GM12878 (cell line): ENCODE results near the gene MYBPC1. TPM values are rescaled to one million over a fixed set of nuclear protein-coding genes. Genes with fewer than 3 reads are reported as not detected.

ENCODE experiments used
- ATAC-seq: fragments of 200-7000 bp; cut with Tn5 transposase; 3 replicates; pipeline ENCODE4 v1.9.1; 2020; ENCODE audit warnings: mild to moderate bottlenecking, moderate library complexity
- BruUV-seq: library from RNA; stranded (reverse); fragments of 400-500 nt; replicated peaks from 2 replicates; lab custom pipeline; 2021; lab: Mats Ljungman, UMichigan
- CTCF ChIA-PET: fragments of 300-600 bp; sonication (Branson Sonifier 250); formaldehyde crosslinking; extraction: SDS; loops from one replicate; lab custom pipeline; 2021; ENCODE audit warnings: inconsistent platforms; lab: Yijun Ruan, JAX
- POLR2A ChIA-PET: fragments of 350-600 bp; formaldehyde crosslinking; extraction: SDS; loops from one replicate; lab custom pipeline; 2021; ENCODE audit warnings: inconsistent platforms; lab: Charles Lee
- RAD21 ChIA-PET: fragments of 300-600 bp; sonication (Branson Sonifier 250); formaldehyde crosslinking; loops from one replicate; lab custom pipeline; 2023; ENCODE audit warnings: antibody characterized with exemption; ENCODE audit not compliant: unreplicated experiment; lab: Charles Lee
- SMC1A ChIA-PET: fragments of 300-600 bp; sonication (Branson Sonifier 250); formaldehyde crosslinking; loops from one replicate; lab custom pipeline; 2023; ENCODE audit not compliant: unreplicated experiment, uncharacterized antibody; lab: Charles Lee
- DNase-seq: peaks from one replicate; pipeline ENCODE4 v3.0.0-alpha.2; 2011; ENCODE audit warnings: low read depth, low spot score
- FAIRE-seq: peaks from 3 replicates; lab custom pipeline; 2011; peaks lifted over from hg19 to GRCh38; lab: Jason Lieb, UNC
- H2AFZ ChIP-seq: 2 replicates; pipeline ENCODE4 v1.6.0; 2011; ENCODE audit warnings: low read depth, low read length, control low read depth; ENCODE audit not compliant: control insufficient read depth
- H3K27ac ChIP-seq: 2 replicates; pipeline ENCODE4 v1.5.1; 2011; ENCODE audit warnings: control low read depth; ENCODE audit not compliant: control insufficient read depth, insufficient read depth
- H3K27me3 ChIP-seq, 2 experiments: replicated peaks in 1 of 2; 2 replicates each; pipeline versions ENCODE4 v1.6.0 to v1.6.1; 2011; ENCODE audit warnings: low read length in 1 of 2; ENCODE audit not compliant: control insufficient read depth in 2 of 2, insufficient read depth in 2 of 2
- H3K36me3 ChIP-seq, 2 experiments: 2 replicates each; pipeline ENCODE4 v1.5.1; 2011; ENCODE audit warnings: low read length in 1 of 2; ENCODE audit not compliant: control insufficient read depth in 2 of 2, insufficient read depth in 2 of 2
- H3K4me1 ChIP-seq: 2 replicates; pipeline ENCODE4 v1.6.1; 2011; ENCODE audit warnings: mild to moderate bottlenecking, low read length, moderate library complexity, mixed read lengths; ENCODE audit not compliant: control insufficient read depth, insufficient read depth
- H3K4me2 ChIP-seq: 2 replicates; pipeline ENCODE4 v1.6.0; 2011; ENCODE audit warnings: control low read depth; ENCODE audit not compliant: control insufficient read depth, insufficient read depth
- H3K4me3 ChIP-seq: fragments of 200-600 bp; sonication (generic); 2 replicates; pipeline ENCODE4 v1.5.1; 2016
- H3K79me2 ChIP-seq: 2 replicates; pipeline ENCODE4 v1.6.0; 2011; ENCODE audit warnings: low read length; ENCODE audit not compliant: control insufficient read depth, insufficient read depth
- H3K9ac ChIP-seq: 2 replicates; pipeline ENCODE4 v1.8.0; 2011; ENCODE audit warnings: low read length, control low read depth, mixed read lengths; ENCODE audit not compliant: control insufficient read depth, insufficient read depth
- H3K9me3 ChIP-seq: replicated peaks from 3 replicates; pipeline ENCODE4 v1.5.1; 2011; ENCODE audit warnings: mild to moderate bottlenecking, low read length; ENCODE audit not compliant: control insufficient read depth, insufficient read depth
- H4K20me1 ChIP-seq: 2 replicates; pipeline ENCODE4 v1.6.0; 2011; ENCODE audit not compliant: control insufficient read depth, insufficient read depth
- BMI1 ChIP-seq: fragments of 450-650 bp; IDR thresholded peaks from 2 replicates; pipeline ENCODE4 v1.6.1; 2016; ENCODE audit warnings: mild to moderate bottlenecking, moderate library complexity, borderline replicate concordance
- CBX3 ChIP-seq: fragments of 200-600 bp; sonication (generic); IDR thresholded peaks from 2 replicates; pipeline ENCODE4 v1.6.1; 2016; ENCODE audit warnings: low read depth, borderline replicate concordance
- CTCF ChIP-seq, 3 experiments: IDR thresholded peaks in 2 of 3; conservative IDR thresholded peaks in 1 of 3; 2 replicates each; pipeline ENCODE4 v1.5.1; 2011; ENCODE audit warnings: low read depth in 3 of 3, low read length in 3 of 3, mild to moderate bottlenecking in 3 of 3, control low read depth in 2 of 3, moderate library complexity in 2 of 3, inconsistent platforms in 1 of 3, mixed read lengths in 1 of 3; ENCODE audit not compliant: control insufficient read depth in 2 of 3, insufficient read depth in 1 of 3; ENCODE audit errors: extremely low read depth in 1 of 3
- MAX ChIP-seq: IDR thresholded peaks from 2 replicates; pipeline ENCODE4 v1.6.1; 2012; ENCODE audit warnings: low read depth, low read length, improper control_type of control experiment
- TCF3 ChIP-seq: IDR thresholded peaks from 2 replicates; pipeline ENCODE4 v1.6.1; 2012; ENCODE audit warnings: low read depth, mild to moderate bottlenecking, low read length, borderline replicate concordance; ENCODE audit not compliant: insufficient read depth
- YY1 ChIP-seq: IDR thresholded peaks from 2 replicates; pipeline ENCODE4 v1.6.1; 2011; ENCODE audit warnings: low read depth, mild to moderate bottlenecking, low read length
- ZNF622 ChIP-seq: fragments of 450-650 bp; IDR thresholded peaks from 2 replicates; pipeline ENCODE4 v1.6.1; 2017; ENCODE audit warnings: mild to moderate bottlenecking, inconsistent platforms
- WGBS: methylation state at CpG from one replicate; pipeline ENCODE4 v1.1.6; 2016; ENCODE audit warnings: low lambda C conversion rate; ENCODE audit not compliant: insufficient replicate concordance, insufficient coverage; ENCODE audit errors: missing lambda C conversion rate; 5-methylcytosine and 5-hydroxymethylcytosine counted together
- in situ Hi-C: fragments of 300-500 bp; cut with MboI; formaldehyde crosslinking; loops from 9 replicates; pipeline ENCODE4 v1.14.3; 2018; ENCODE audit warnings: mixed read lengths
- intact Hi-C: fragments of 100-400 bp; cut with micrococcal nuclease; formaldehyde crosslinking; loops from one replicate; pipeline ENCODE4 v1.14.2; 2022; ENCODE audit not compliant: unreplicated experiment
- polyA plus RNA-seq, 11 experiments: library from polyadenylated mRNA; depleted of rRNA in 4 of 11; unstranded in 6 of 11; stranded (reverse) in 5 of 11; fragments of >200 nt; fragmentation: Nextera tagmentation in 4 of 11; fragmentation: Illumina TruSeq in 1 of 11; extraction: Ambion mirVana in 4 of 11; extraction: Trizol in 1 of 11; gene quantifications; 1 replicate in 1 of 11; 2 replicates in 10 of 11; pipeline versions ENCODE4 v1.2.1 to v1.2.3, GENCODE V29; 2011 to 2016; ENCODE audit warnings: inconsistent platforms in 2 of 11, missing spikeins in 2 of 11, low read depth in 1 of 11
- total RNA-seq, 4 experiments: library from RNA; depleted of rRNA in 3 of 4; stranded (reverse); fragments of >200 nt in 3 of 4; fragmentation: Illumina TruSeq in 1 of 4; extraction: Trizol in 1 of 4; gene quantifications; 2 replicates each; pipeline versions ENCODE4 v1.2.1 to v1.2.3, GENCODE V29; 2013 to 2021

The MYBPC1 gene
- total and polyA plus RNA-seq, 10 of the 15 experiments (the other 5 are each of a cell fraction or from before 2014, with no cell fraction given) = not detected

GRCh38 chr12:101647711-101648110, 52.9 kb downstream of the MYBPC1 start:
- Histone ChIP-seq H3K4me3 (no peak overlapping the region), H3K79me2 (no peaks in the 10 kb centered on the region), H3K9me3 (no peaks in the 10 kb centered on the region; the same call in 2 of the 3 replicates), H4K20me1 (no peaks in the 10 kb centered on the region), H3K4me1 (no peaks in the 10 kb centered on the region), H3K27ac (no peak overlapping the region), H3K36me3 (no peaks in the 10 kb centered on the region), H3K9ac (no peak overlapping the region), H3K4me2 (no peak overlapping the region), H2AFZ (no peak overlapping the region), H3K27me3 (no peaks in the 10 kb centered on the region)
- ChIA-PET RAD21 (no interaction called here), POLR2A (interaction anchor here (1.1 kb wide), 1 partner anchor 239 kb away, joined by 3 read pairs; no protein-coding TSS in a partner anchor), SMC1A (interaction anchor here (1.3 to 1.4 kb wide), 2 partner anchors 13 to 22 kb away, joined by 4 read pairs; no protein-coding TSS in a partner anchor), CTCF (interaction anchor here (0.6 kb wide), 1 partner anchor 115 kb away, joined by 3 read pairs; no protein-coding TSS in a partner anchor)
- BruUV-seq = no TSS peak
- no peak for DNase-seq
- peak; percentile 64 for ATAC-seq
- no peak for TF ChIP-seq MAX
- TF ChIP-seq TCF3 = no peak
- no peak for TF ChIP-seq BMI1
- TF ChIP-seq YY1 = no peak
- TF ChIP-seq CTCF (IDR thresholded peaks at IDR 0.05 in 2 of 3, conservative IDR thresholded peaks at IDR 0.05 in 1 of 3; ENCODE audit: control insufficient read depth in 2 of 3, extremely low read depth in 1 of 3, insufficient read depth in 1 of 3, low read depth in 3 of 3, low read length in 3 of 3) = no peak
- no peak for TF ChIP-seq CBX3
- TF ChIP-seq ZNF622 = no peak
- no peak for FAIRE-seq
- in situ Hi-C loops (no loop called here), intact Hi-C loops (no loop called here)
- 71% methylated on average over 2 of the region's 2 CpGs for WGBS
